ENCODE data around the gene NLRP5.
"Not testable (repeated sequence)": the region's sequence is repeated elsewhere in the genome, so short reads cannot be mapped to it uniquely, and the experiment has no call there.

NLRP5 gene

DNA sequence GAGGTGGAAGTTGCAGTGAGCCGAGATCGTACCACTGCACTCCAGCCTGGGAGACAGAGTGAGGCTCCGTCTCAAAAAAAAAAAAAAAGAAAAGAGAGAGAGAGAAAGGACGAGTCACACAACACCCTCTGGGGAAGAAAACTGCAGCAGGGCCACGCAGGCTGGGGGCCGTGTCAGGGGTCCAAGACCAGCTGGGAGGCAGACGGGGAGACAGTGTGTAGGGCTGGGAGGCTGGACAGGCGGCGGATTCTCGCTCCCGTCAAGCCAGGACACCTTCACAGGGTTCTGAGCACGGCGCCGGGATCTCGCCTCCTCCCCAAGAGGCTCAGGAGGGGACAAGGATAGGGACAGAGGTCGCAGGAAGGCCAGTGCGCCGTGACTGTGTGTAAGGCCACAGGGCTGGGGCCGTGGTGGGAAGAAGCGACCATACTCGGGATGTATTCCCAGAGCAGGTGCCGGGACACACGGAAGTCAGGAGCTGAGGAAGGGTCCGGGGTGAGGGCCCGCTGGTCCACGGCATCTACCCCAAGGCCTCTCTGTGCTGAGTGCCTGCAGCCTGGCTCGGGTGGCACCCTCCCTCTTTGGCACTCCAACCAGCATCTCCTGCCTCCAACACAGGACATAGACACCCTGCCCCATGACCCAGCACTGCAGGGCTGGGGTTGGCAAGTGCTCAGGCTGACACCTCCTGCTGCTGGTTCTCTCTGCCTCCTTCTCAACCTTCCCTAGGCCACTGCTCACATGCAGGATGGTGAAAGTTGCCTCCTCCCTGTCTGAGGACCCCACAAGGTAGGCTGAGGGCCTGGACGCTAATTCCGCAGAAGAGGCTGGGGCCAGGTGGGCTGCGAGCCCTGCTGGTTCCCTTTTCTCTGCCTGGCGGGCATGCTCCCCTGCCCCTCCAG, 113.3 kb downstream of the NLRP5 start:
- FAIRE-seq, result no peak

DNA sequence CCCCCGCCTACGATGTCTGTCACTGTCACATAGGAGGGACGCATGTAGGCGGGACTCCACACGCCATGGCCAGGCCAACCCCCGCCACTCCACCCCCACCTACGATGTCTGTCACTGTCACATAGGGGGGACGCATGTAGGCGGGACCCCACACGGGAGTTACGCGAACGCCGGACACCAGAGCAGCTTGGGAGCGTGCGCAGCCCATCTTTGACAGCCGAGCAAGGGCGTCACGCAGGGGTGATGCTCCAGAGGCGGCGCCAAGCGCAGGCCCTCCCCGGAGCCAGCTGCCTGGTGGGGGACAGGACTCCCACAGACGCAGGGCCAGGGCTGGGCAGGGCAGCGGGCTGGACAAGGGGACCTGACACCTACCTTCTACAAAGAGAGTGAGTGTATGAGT, 114.5 kb downstream of the NLRP5 start:
- no peak for FAIRE-seq

DNA sequence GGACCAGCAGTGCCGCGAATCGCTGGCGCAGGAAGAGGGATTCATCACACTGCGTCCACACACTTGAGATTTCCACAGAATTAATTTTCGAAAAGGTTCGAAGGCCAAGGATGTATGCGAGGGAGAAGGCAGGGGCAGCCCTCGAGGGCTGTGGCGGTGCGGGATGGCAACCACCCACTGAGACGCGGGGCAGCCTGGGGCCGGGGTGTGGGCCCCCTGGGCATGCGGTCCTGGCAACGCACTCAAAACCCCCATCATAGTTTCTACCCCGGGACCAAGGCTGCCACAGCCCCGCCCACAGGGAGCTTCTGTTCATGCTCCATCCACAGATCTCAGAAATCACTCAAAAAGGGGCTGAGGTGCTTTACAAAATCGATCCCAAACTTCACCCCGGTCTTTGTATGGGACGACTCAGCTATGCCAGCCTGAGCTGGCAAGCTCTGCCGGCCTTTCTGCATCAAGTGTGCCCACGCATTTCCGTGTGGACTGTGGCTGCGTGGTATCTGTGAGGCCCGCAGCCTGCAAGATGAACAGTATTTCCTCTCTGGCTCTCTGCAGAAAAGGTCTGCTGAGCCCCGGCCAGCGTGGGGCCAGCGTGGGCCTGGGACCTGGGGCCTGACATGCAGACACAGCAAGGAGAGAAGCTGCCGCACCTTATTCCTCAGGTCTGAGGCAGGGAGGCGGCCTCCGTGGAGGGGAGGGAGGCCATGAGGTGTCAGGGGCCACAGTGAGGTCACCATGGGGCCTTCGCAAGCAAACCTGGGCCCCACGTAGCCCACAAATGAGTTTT, 115.4 kb downstream of the NLRP5 start:
- no peak for FAIRE-seq

DNA sequence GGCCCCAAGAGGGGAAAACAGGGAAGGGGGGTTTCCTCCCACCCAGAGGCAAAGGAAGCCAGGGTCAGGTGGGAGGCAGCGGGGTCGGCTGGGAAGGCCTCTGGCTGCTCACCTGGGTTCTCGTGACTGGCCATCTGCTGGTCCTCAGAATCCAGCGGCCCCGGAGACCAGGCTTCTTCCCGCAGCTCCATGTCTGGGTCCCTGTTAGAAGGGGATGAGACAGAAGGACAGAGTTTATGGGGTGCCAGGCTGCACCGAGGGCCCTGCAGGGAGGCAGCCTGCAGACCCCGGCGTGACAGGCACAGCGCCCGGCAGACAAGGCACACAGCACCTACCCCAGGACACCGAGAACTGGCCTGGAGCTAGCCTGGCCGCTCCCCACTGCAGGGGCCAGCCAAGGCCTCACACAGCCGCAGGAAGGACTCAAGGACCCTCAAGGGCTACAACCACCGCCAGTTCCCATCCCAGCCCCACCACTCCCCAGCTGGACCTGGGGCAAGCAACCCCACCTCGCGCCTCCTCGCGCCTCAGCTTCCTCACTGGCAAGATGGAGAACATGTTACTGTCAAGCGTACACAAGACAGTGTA, 116.5 kb downstream of the NLRP5 start:
- FAIRE-seq, result no peak

DNA sequence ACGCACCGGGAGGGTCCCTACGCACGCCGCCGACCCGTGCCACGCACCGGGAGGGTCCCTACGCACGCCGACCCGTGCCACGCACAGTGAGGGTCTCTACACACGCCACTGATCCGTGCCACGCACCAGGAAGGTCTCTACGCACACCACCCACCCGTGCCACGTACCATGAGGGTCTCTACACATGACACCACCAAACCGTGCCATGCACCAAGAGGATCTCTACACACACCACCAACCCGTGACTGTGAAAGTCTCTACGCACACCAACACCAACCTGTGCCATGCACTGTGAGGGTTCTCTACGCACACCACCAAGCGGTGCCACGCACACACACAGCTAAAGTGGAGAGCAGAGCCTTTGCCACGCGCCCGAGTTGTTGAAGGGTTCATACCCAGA, 117.8 kb downstream of the NLRP5 start:
- FAIRE-seq, result no peak

DNA sequence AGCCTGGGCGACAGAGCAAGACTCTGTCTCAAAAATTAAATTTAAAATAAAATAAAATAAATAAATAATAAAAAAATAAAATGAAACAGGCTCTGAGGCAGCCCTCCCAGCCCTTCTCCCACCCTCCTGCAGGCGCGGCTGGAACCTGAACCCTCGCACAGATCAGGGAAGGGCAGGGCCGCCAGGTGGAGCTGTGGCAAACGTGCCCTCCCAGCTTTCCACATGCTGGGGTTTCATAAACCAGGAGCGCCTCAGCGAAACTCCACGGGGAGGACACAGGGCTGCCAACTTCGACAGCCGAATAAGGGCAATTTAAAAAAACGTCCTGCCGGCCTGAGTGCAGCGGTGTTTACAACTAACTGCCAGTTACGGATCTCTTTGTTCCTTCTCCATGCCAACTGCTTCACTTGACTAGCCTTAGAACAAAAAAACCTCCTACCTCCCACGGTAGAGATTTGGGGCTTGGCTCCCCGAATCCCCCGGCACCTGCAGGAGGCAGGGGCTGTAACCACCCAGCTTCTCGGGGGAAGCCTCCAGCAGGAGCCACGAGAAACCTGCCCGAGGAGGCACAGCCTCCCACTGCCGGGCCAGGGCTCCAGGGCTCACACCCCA, 118.6 kb downstream of the NLRP5 start:
- no peak for FAIRE-seq

DNA sequence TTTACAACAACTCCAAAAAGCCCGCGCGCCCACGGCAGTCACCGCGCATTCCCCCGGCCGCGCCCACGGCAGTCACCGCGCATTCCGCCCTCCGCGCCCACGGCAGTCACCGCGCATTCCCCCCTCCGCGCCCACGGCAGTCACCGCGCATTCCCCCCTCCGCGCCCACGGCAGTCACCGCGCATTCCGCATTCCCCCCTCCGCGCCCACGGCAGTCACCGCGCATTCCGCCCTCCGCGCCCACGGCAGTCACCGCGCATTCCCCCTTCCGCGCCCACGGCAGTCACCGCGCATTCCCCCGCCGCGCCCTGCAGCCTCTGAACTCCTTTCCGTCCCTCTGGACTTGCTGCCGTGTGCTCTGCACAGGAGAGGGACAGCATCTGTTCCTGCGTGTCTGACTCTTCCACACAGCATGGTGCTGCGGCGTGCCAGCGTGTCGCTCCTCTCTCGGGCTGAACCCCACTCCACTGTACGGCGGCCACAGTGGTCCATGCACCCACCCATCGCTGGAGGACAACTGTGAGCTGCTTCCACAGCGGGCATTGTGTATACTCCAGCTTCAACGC, 119.3 kb downstream of the NLRP5 start:
- not testable (repeated sequence) for FAIRE-seq

DNA sequence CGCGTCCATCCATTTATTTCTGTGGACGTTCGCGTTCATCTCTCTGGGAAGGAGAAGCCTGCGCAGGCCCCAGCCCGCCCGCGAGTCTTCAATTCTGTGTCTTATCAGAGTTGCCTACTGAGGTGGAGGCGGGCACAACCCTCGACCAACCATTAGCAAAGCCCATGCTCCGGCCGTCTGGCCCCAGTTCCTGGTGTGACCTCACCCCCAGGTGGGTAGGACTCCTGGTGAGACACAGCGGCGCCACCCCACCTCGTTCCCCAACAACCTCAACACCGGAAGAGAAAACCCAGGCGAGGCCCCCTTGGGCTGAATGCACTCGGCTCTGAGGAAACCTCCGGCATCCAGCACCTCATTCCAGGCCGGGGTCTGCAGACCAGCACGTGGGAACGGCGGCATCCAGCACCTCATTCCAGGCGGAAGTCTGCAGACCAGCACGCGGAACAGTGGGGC, 119.8 kb downstream of the NLRP5 start:
- FAIRE-seq, result no peak

DNA sequence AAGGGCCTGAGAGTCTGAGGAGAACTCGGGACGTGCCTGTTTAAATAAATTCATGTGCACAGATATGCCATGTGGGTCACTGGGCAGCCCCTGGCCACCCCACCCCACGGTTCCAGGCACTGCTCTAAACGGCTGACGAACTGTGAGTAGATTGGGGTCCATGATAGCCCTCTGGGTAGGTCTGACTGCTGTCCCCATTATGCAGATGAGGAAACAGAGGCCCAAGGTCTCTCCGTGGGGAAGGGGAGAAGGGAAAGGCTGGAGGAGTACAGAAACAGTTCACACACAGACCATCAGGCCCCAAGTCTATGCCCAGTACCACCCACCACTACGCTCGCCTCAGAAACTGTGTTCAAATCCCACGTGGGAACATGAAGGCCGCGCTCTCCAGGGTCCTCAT, 120.4 kb downstream of the NLRP5 start:
- FAIRE-seq, result no peak

DNA sequence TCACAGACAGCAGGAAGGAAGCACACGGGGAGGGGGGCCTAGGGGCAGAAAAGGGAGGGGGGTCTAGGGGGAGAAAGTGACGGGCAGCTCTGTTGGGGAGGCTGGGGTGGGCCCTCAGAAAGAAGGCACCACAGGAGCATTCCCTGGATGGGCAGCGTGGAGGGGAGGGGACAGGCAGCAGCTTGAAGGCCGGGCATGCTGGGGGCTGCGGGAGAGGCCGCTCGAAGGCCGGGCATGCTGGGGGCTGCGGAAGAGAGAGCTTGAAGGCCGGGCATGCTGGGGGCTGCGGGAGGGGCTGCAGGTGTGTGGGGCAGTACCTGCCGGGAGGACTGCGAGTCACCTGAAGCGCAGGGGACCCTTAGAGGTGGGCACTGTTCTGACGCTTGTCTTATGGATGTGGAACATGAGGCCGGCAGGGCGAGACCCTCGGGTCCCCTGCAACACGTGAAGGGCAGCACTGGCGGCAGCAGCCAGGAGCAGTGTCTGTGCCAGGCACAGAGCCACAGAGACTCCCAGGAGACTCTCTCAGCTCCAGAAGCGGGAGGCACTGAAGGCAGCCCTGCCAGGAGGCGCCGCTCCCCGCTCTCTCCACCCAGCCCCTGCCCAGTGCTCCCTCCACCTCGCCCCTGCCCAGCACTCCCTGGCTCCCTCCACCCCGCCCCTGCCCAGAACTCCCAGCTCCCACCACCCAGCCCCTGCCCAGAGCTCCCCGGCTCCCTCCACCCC, 121.2 kb downstream of the NLRP5 start:
- FAIRE-seq, result no peak

DNA sequence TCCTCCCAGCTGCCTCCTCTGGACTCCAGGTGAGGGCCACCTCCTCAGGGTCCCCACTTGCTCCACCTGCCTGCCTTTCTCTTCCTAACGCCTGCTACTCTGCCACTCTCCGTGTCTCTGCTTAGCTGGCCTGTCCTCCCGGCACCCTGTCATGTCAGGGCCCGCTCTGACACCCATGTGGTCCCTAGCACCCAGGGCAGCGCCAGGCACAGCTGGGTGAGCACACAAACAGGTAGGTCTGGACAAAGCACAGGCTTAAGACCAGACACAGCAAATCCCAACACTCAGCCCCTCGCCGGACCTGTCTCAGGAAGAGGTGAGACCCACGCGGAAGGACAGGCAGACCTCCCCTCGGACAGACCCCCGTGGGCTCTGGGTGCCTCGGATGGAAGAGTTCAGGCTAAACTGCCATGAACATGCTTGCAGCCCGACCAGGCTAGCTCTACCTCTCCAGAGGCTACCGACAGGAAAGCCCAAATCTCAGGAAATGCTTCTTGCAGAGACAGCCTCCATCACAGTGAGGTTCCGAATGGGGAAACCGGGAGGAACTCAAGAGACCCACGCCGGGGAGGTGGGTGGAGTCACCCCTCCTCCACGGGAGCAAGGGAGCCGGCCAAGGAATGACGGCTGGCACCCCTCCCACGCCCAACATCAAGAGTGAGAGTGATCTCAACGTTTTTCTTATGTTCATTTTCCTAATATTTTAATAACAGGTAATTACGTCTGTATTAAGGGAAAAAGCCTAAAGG, 122.0 kb downstream of the NLRP5 start:
- no peak for FAIRE-seq

DNA sequence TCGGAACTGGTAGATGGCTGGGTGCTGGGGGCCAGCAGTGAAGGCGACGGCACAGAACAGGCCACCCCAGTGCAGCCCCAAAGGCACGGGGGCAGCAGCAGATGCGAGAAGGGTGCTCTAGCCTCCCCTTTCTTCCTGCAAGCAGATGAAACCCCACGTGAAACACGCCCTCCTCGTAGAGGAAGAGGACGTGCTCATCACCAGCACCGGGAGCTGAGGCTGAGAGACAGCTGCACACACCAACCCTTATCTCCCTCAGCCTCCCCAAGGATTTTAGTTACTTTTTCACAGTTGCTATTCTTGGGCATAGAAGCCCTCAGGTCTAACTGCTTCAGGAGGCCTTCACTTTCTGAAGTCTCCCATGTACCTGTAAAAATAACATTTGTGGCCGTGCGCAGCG, 122.7 kb downstream of the NLRP5 start:
- FAIRE-seq, result no peak

DNA sequence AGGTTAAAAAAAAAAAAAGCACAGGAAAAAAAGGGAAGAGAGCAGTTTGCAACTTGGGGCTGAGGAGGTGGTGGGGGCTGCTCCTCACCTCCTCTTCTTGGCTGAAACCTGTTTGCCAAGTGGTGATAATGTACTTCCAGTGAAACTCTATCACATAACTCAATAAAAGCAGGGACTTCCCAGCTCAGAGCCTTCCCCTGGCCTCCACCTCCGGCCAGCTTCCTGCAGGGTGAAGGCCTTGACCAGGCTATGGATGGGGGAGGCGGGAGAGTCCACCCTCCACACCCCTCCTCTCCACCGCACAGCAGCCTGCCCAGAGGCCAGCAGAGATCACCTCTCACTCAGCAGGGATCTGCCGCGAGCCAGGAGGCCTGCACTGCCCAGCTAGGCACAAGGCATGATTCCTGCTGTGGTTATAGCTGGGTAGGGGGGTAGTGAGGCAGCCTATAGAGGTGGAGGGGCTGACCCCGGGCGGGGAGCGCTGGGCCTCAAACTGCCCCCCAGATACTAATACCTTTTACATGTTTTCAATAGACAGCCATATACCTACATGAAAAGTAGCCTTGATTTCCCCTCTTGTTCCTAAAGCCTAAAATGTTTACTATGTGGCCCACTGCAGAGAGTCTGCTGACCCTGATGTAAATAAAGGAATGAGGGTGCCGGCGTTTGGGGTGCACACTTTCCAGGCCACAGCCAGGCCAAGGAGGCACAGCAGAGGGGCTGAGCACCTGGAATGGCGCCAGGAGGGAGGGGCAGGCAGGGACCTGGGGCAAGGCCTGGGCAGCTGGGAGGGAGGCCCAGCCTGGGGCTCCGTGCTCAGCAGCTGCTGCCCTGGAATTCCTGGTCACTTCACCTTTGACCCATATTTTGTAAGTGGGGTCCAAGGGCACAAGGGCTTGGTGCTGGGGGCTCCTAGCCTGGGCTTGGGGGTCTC, 124.2 kb downstream of the NLRP5 start:
- FAIRE-seq, result no peak

All from endometrium (tissue), 2 donors.